PC-9 (cell line): ENCODE data around the gene CA5A.

ENCODE experiments used
- CTCF ChIP-seq: fragments of 200-600 bp; sonication (generic); conservative IDR thresholded peaks from 2 replicates; pipeline ENCODE4 v1.6.1; 2017; ENCODE audit warnings: mixed run types, antibody characterized with exemption, mild to moderate bottlenecking, moderate library complexity
- EZH2 ChIP-seq: fragments of 200-600 bp; sonication (generic); IDR thresholded peaks from 2 replicates; pipeline ENCODE4 v1.8.0; 2017; ENCODE audit warnings: antibody characterized with exemption, low read depth

- TF ChIP-seq EZH2 (no peak), CTCF (no peak)
These were observed 92.6 kb downstream of the CA5A start for GRCh38 chr16:87843678-87844105.
